22Rv1 (cell line): Measurements from ENCODE around the gene STAM2.
"Not testable (repeated sequence)": the region's sequence is repeated elsewhere in the genome, so short reads cannot be mapped to it uniquely, and the experiment has no call there.

Source experiments
- H3K27ac ChIP-seq: fragments of 450-650 bp; 2 replicates; pipeline ENCODE4 v1.5.1; 2017
- ZFX ChIP-seq: fragments of 450-650 bp; IDR thresholded peaks from 2 replicates; pipeline ENCODE4 v1.6.1; 2017; ENCODE audit warnings: antibody characterized with exemption, borderline replicate concordance
- TF ChIP-seq, protein P1 (sequence below): fragments of 450-650 bp; IDR thresholded peaks from 2 replicates; pipeline ENCODE4 v1.5.1; 2017; ENCODE audit warnings: mild to moderate bottlenecking

STAM2 gene

GRCh38 chr2:152200565-152201465, 25.3 kb upstream of the STAM2 start:
- TF ChIP-seq, protein P1, sequence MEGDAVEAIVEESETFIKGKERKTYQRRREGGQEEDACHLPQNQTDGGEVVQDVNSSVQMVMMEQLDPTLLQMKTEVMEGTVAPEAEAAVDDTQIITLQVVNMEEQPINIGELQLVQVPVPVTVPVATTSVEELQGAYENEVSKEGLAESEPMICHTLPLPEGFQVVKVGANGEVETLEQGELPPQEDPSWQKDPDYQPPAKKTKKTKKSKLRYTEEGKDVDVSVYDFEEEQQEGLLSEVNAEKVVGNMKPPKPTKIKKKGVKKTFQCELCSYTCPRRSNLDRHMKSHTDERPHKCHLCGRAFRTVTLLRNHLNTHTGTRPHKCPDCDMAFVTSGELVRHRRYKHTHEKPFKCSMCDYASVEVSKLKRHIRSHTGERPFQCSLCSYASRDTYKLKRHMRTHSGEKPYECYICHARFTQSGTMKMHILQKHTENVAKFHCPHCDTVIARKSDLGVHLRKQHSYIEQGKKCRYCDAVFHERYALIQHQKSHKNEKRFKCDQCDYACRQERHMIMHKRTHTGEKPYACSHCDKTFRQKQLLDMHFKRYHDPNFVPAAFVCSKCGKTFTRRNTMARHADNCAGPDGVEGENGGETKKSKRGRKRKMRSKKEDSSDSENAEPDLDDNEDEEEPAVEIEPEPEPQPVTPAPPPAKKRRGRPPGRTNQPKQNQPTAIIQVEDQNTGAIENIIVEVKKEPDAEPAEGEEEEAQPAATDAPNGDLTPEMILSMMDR, result no peak
- no peak for TF ChIP-seq ZFX
- no peak overlapping the region for H3K27ac ChIP-seq

GRCh38 chr2:152200101-152200500, 24.5 kb upstream of the STAM2 start:
- no peak overlapping the region for H3K27ac ChIP-seq
- TF ChIP-seq, protein P1, result no peak
- TF ChIP-seq ZFX, result no peak

DNA sequence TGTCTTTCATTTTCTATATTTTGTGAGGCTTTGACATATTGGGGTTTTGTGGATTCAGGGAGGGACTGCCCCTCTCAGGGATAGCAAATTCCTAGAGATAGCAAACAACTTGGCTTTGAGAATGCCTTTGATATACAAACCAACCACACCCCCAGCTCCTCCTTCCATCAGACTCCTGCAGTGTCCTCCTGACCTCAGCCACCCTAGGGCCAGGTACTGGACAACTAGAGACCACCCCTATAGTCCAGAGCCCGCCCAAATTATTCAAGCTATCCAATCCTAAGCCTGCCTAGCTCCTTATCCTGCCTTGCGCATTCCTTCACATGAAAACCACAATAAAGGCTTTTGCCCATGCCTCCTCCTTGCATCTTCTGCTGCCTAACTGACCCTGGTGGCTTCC, 22.9 kb upstream of the STAM2 start:
- H3K27ac ChIP-seq, result no peak overlapping the region
- TF ChIP-seq, protein P1, result no peak
- TF ChIP-seq ZFX, result no peak

DNA sequence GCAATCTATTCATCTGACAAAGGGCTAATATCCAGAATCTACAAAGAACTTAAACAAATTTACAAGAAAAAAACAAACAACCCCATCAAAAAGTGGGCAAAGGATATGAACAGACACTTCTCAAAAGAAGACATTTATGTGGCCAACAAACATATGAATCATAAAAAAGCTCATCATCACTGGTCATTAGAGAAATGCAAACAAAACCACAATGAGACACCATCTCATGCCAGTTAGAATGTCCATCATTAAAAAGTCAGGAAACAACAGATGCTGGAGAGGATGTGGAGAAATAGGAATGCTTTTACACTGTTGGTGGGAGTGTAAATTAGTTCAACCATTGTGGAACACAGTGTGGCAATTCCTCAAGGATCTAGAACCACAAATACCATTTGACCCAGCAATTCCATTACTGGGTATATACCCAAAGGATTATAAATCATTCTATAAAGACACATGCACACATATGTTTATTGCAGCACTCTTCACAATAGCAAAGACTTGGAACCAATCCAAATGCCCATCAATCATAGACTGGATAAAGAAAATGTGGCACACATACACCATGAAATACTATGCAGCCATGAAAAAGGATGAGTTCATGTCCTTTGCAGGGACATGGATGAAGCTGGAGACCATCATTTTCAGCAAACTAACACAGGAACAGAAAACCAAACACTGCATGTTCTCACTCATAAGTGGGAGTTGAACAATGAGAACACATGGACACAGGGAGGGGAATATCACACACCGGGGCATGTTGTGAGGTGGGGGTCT, 22.1 kb upstream of the STAM2 start:
- H3K27ac ChIP-seq, result not testable (repeated sequence)

- no peak overlapping the region for H3K27ac ChIP-seq
- TF ChIP-seq, protein P1, result peak; percentile 64
- no peak for TF ChIP-seq ZFX
Observed at GRCh38 chr2:152189622-152190495, 14.3 kb upstream of the STAM2 start.

- H3K27ac ChIP-seq, result not testable (repeated sequence)
Observed at GRCh38 chr2:152186808-152187207, 11.2 kb upstream of the STAM2 start.

GRCh38 chr2:152186262-152186661, 10.7 kb upstream of the STAM2 start:
- no peak overlapping the region for H3K27ac ChIP-seq
- TF ChIP-seq, protein P1, result no peak
- TF ChIP-seq ZFX, result no peak
